Neural progenitor cell (in vitro differentiated cells): ENCODE data around the gene IQCC.
A peak's percentile ranks its signal among the peaks of the same experiment; 100 is the strongest.

Source experiments
- CTCF ChIP-seq: fragments of 200-600 bp; sonication (generic); IDR thresholded peaks from 2 replicates; pipeline ENCODE4 v1.5.1; 2017; ENCODE audit warnings: antibody characterized with exemption, mild to moderate bottlenecking
- EZH2 ChIP-seq: fragments of 200-600 bp; sonication (generic); IDR thresholded peaks from 2 replicates; pipeline ENCODE4 v1.6.1; 2017; ENCODE audit warnings: antibody characterized with exemption, mild to moderate bottlenecking, moderate library complexity

GRCh38 chr1:32205401-32206370 lies at the start of gene IQCC:
- TF ChIP-seq CTCF (peak; percentile 38), EZH2 (no peak)
